Measurements from ENCODE around the gene CCNK.

The CCNK gene

GRCh38 chr14:99480917-99481744 lies at the start of gene CCNK:
CCNK (plus strand) TSS chr14:99481409; CDS start chr14:99492678, 11,269 bp downstream.
- peak; percentile 100 for DNase-seq (ENCODE audit: low read depth in 2 of 2)

GRCh38 chr14:99431986-99432385 lies 49.2 kb upstream of the CCNK start:
- DNase-seq (ENCODE audit: low read depth in 2 of 2) = no peak

GRCh38 chr14:99432485-99432884 lies 48.7 kb upstream of the CCNK start:
- no peak for DNase-seq (ENCODE audit: low read depth in 2 of 2)

DNA sequence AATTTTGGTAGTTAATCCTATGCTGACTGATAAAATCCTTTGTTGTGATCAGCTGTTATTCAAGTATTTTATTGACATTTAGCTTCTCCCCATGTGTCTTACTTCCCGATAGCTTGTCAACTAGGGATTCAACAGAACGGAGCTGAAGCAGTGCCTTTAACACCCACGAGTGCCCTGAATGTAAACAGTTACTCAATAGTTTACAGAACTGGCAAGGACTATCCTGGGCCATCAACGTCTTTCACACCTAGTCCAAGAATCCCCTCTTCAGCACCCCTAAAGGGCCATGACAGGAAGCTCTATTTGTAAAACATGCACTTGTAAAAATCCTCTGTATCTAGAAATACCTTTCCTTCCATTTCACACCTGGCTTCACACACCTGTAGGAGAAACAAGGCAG lies 45.9 kb upstream of the CCNK start:
- DNase-seq (ENCODE audit: low read depth in 2 of 2) = no peak

- DNase-seq (ENCODE audit: low read depth in 2 of 2) = no peak
Measured at GRCh38 chr14:99436247-99437180, 44.7 kb upstream of the CCNK start.

DNA sequence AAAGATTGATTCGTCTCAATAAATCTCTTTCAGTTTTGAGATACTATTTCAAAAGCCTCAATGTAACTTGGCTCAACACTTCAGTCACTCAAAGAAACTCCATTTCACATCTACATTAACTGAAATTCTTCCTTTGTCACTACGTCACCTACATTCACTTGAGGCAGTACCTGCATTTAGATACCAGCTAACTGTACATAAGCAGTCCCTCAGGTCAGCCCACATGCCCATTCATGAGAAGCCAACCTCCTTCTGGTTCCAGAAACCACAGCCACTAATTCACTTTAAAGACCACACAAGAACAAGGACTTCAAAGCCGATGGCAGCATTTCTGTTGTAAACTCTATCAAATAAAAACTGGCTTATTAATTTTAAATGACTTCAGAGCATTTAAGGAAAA lies 43.5 kb upstream of the CCNK start:
- no peak for DNase-seq (ENCODE audit: low read depth in 2 of 2)

GRCh38 chr14:99440278-99440677 lies 40.9 kb upstream of the CCNK start:
- DNase-seq (ENCODE audit: low read depth in 2 of 2) = no peak

DNA sequence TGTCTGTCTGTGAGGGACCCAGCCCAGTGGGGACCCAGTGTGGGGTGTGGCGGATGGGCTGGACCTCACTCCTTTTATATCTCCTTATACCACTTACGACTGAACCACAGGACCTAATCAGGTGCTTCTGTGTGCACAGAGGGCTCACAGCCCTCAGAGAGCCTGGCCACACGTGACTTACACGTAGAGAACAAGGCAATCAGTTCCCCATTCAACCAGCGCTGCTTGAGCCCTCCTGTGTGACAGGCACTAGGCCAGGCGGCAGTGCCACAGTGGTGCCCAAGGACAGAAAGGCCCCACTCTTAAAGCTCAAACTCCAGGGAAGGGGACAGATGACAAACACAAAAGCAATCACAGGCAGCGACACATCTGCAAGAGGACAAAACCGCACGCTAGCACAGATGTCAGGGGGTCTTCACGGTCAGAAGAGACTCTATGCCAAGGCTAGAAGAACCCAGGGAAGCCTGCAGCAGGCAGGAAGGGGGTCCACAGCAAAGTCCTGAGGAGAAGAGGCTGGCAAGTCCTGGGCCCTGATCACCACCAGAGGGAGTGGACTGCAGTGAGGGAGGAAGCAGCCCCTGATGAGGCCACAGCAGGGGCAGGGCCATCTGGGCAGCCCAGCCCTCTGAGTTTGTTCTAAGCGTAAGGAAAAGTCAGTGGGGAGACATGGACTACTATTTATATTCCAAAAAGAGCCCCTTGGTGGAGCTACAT lies 39.9 kb upstream of the CCNK start:
- DNase-seq (ENCODE audit: low read depth in 2 of 2) = no peak

DNA sequence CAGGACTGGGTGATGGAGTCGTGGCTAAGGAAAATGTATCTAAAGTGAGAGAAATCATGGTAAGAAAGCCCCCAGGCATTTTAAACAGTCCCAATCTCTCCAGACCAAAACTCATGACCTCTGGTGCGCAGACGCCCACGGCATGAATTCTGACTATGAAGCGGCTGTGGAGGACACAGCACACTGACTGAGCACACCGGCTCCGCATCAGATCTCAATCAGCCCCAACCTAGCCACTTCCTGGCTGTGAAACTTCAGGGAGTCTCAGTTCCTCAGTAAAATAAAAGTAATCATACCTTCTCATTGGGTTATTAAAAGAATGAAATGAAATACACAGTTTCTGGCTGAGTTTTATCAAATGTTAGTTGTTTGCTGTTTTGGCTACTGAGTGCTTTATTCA lies 39.3 kb upstream of the CCNK start:
- no peak for DNase-seq (ENCODE audit: low read depth in 2 of 2)

DNA sequence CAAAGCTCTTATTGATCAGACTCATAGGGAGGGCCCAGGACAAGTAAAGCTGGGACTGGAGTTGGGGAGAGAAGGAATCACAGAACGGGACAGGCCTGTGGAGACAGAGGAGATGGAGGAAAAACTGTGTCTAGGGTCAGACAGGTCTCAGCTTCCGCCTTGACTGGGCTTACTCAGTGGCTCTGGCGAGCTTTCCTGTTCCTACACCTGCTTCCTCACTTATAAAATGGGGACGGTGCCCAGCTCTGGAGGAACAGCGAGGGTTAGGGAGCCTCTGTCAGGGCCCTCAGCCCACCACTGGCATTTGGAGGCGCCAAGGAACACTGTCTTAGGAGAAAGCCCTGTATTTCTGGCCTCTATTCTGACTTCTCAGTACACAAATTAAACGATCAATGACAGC lies 35.3 kb upstream of the CCNK start:
- no peak for DNase-seq (ENCODE audit: low read depth in 2 of 2)

GRCh38 chr14:99447739-99448138 lies 33.5 kb upstream of the CCNK start:
- DNase-seq (ENCODE audit: low read depth in 2 of 2) = no peak

GRCh38 chr14:99450266-99450665 lies 30.9 kb upstream of the CCNK start:
- DNase-seq (ENCODE audit: low read depth in 2 of 2) = no peak

DNA sequence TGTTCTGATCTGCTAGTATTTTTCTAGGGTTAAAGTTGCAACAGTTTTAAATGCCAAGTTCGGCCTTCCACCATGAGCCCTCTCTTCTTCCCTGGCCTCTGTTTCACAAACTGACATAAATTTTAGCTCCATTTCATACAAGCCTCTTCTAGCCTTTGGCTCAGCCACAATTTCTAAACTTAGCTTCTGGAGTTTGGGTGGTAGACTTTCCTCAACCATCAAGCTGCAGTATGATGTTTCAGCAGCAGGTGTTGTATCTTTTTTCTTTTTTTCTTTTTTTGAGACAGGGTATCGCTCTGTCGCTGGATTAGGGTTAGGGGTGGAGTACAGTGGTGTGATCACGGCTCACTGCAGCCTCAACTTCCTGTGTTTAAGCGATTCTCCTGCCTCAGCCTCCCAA lies 30.0 kb upstream of the CCNK start:
- no peak for DNase-seq (ENCODE audit: low read depth in 2 of 2)

DNA sequence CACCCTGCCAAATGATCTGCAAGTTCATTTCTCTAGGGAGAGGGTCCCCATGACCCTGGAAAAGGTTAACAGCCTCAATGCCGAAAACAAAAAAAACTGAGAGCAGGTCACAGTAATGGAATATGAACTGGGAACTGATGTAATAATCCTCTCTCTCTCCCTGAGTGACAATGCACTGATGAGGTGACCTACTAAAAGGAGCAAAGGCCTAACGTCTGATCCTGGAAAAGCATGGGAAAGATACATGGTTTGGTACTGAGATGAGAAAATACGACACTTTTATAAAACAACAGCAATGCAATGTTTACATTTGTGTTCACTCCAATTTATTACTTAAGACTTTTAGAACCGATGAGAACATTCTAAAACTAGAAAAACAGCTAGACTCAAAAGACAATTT lies 28.2 kb upstream of the CCNK start:
- no peak for DNase-seq (ENCODE audit: low read depth in 2 of 2)

GRCh38 chr14:99454246-99454645 lies 27.0 kb upstream of the CCNK start:
- DNase-seq (ENCODE audit: low read depth in 2 of 2) = no peak

- DNase-seq (ENCODE audit: low read depth in 2 of 2) = no peak
Measured at GRCh38 chr14:99459481-99460100, 21.6 kb upstream of the CCNK start.

GRCh38 chr14:99460793-99461192 lies 20.4 kb upstream of the CCNK start:
- no peak for DNase-seq (ENCODE audit: low read depth in 2 of 2)

DNA sequence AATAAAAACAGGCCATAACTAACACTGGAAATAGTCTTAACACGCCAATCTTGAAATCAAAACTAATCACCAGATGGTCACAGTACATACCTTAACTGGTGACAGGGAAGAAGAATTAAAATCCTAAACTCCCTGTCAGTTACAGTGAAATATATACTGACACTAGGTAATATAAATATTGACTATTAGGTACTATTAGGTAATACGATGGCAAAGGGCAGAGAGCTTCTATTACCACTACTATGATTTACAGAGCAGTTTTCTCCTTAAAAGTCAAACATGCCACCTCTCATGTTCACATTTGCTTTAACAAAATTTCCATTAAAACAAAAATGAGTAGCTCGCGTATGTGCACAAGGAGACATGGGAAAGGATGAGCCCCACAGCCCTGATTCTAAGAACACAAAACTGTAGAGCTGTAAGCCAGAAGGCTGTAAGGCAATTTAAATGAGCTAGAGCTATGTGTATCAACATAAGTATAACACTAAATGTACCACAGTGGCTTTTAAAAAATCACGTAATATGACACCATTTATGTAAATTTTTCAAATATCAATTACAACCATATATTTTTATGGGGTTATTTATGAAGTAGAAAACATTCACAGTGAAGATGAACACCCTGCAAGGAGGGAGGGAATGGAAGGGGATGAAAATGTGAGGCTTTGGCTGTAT lies 19.7 kb upstream of the CCNK start:
- no peak for DNase-seq (ENCODE audit: low read depth in 2 of 2)

DNA sequence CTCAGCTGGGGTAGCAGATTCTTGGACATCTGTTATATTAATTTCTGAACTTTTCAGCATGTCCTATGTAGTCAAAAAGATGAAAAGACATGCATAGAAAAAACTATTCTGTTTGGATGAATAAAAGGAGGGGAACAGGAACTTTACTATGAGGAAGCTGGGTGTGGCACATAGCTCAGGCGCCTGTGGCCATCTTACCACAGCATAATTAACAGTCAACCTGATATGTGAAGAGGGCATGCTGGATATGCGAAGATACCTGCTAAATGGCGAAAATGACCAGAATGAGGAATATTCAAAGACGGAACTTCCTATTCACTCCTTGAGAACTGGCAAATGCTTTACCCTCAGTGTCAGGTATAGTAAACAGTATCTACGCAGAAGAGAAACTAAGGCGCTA lies 19.0 kb upstream of the CCNK start:
- DNase-seq (ENCODE audit: low read depth in 2 of 2) = no peak

- no peak for DNase-seq (ENCODE audit: low read depth in 2 of 2)
Measured at GRCh38 chr14:99463974-99464373, 17.2 kb upstream of the CCNK start.

GRCh38 chr14:99465288-99465687 lies 15.9 kb upstream of the CCNK start:
- no peak for DNase-seq (ENCODE audit: low read depth in 2 of 2)

Measured in activated CD8-positive, alpha-beta memory T cell treated with anti-CD3 and anti-CD28 coated beads for 4 hours (primary cell).